ENCODE measurements around the gene LDLRAD3.

The LDLRAD3 gene

GRCh38 chr11:36081274-36081945 is 137.5 kb downstream of the LDLRAD3 start:
- DNase-seq: no peak

GRCh38 chr11:36086366-36086765 is 142.5 kb downstream of the LDLRAD3 start:
- no peak for DNase-seq

GRCh38 chr11:36088266-36088972 is 144.6 kb downstream of the LDLRAD3 start:
- DNase-seq: no peak

GRCh38 chr11:36089920-36090319 is 146.1 kb downstream of the LDLRAD3 start:
- DNase-seq: no peak

- DNase-seq: no peak
Observed at GRCh38 chr11:36090356-36091109, 146.7 kb downstream of the LDLRAD3 start.

- DNase-seq: no peak
Observed at GRCh38 chr11:36091256-36091811, 147.5 kb downstream of the LDLRAD3 start.

- no peak for DNase-seq
Observed at GRCh38 chr11:36092314-36093030, 148.6 kb downstream of the LDLRAD3 start.

- DNase-seq: no peak
Observed at GRCh38 chr11:36093548-36093947, 149.7 kb downstream of the LDLRAD3 start.

GRCh38 chr11:36094164-36094563 is 150.3 kb downstream of the LDLRAD3 start:
- no peak for DNase-seq

- no peak for DNase-seq
Observed at GRCh38 chr11:36095716-36096115, 151.9 kb downstream of the LDLRAD3 start.

- DNase-seq: no peak
Observed at GRCh38 chr11:36097219-36097650, 153.4 kb downstream of the LDLRAD3 start.

- DNase-seq: no peak
Observed at GRCh38 chr11:36098087-36098486, 154.2 kb downstream of the LDLRAD3 start.

- no peak for DNase-seq
Observed at GRCh38 chr11:36098853-36099375, 155.1 kb downstream of the LDLRAD3 start.

- DNase-seq: no peak
Observed at GRCh38 chr11:36101466-36101865, 157.6 kb downstream of the LDLRAD3 start.

- no peak for DNase-seq
Observed at GRCh38 chr11:36102868-36103267, 159.0 kb downstream of the LDLRAD3 start.

GRCh38 chr11:36103933-36104530 is 160.2 kb downstream of the LDLRAD3 start:
- no peak for DNase-seq

GRCh38 chr11:36104660-36104992 is 160.8 kb downstream of the LDLRAD3 start:
- no peak for DNase-seq

GRCh38 chr11:36105743-36106581 is 162.1 kb downstream of the LDLRAD3 start:
- no peak for DNase-seq

GRCh38 chr11:36107547-36107946 is 163.7 kb downstream of the LDLRAD3 start:
- no peak for DNase-seq

GRCh38 chr11:36108881-36109589 is 165.2 kb downstream of the LDLRAD3 start:
- no peak for DNase-seq

- no peak for DNase-seq
Observed at GRCh38 chr11:36109590-36109849, 165.7 kb downstream of the LDLRAD3 start.
